ENCODE data around the gene RPGR.

RPGR gene

DNA sequence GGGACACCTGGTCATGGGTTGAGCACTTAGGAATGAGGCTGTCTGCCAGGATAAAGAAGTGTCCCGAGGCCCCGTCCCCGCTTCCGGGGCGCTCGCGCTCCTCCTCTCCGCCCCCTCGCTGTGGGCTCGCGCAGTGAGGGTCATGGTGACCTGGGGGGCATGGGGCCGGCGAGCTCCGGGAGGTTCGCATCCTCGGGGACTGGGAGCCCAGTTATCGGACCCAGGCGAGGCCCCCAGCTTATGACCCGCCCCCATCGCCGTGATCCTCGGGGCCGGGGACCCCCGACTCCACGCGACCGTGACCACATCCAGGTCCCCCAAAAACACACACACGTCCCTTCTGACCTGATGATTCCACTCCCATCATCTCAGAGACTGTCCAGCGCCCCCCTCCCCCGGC is 71.3 kb downstream of the RPGR start:
- no peak for DNase-seq

DNA sequence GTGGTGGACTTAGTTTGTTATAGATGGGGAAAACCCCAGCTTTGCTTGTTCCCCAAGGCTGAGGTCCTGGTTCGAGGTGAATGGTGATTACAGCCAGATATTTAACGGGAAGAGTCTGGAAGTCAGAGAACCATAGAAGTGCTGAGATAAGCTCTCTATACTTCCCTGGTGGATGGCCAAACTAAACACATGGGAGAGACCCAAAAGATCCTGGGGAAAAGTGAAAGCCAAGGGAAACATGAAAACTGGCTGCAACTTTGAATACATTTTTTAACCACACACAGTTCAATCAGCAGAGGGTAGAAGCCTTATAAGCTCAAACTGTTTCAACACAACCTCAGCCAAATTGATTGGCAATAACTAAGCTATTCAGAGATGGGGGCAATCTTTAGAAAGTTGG is 77.3 kb downstream of the RPGR start:
- no peak for DNase-seq

DNA sequence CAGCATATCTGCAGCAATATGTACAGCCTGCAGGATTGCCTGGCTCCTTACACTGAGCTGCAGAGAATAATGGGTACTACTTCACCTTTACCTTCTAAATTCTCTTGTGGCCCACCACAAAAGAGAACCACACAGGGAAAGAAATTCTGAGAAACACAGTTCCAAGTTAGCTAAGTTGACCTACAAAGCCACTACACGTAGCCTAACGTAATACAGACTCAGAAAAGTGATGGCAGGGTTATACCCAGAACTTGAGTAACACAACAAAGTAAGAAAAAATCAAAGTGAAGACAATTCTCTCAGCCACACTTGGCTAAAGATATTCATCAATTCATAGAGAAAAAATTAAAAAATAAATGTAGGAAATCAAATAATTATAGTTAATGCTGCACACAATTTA is 80.3 kb downstream of the RPGR start:
- DNase-seq = no peak

GRCh38 chrX:38240541-38240940 is 86.8 kb downstream of the RPGR start:
- no peak for DNase-seq

GRCh38 chrX:38236901-38237615 is 90.3 kb downstream of the RPGR start:
- DNase-seq = no peak

- DNase-seq = no peak
Observed at GRCh38 chrX:38233891-38234667, 93.2 kb downstream of the RPGR start.

DNA sequence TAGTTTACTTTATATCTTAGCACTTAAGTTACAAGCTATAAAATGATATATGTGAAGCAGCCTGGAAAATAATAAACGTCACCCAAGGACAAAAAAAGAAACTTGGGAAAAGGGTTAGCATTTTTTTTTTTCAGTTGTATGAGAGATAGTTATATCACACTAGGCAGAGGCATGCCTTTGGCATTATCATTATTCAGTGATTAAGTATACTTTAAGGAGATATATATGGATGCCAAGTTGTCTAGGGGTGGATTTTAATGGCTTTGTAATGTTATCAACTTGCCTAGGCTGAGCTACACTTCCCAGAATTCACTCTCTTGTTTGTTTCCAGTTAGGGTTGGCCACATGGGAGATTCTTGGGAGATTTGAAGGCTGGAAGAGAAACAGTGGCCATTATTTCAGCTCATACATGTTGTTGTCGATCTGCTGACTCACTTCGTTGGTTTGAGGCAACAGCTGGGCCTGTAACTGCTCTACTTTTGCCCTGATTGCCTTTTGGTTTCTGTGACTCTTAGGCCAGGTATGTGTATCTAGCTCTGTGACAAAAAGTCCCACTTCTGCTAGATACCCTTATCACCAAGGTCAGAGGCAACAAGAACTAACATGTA is 95.1 kb downstream of the RPGR start:
- DNase-seq = no peak

DNA sequence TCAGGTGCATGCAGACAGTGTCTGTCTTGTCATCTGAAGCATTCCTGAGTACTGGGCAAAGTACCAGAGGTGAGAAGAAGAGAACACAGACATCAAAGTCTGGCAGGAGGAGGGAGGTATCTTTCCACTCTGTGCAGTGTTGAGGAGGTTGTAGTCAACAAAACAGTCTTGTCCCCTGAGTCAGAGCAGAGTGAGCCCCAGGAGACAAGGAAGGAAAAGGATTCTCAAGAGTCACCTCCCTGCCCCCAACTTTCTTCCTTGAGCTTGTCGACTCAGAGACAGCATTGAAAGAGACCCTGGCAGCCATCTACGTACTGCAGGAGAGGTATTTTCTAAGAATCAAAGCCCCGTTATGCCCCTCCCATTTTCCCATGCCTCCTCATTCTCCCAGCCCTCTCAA is 102.2 kb downstream of the RPGR start:
- no peak for DNase-seq

- no peak for DNase-seq
Observed at GRCh38 chrX:38224160-38224559, 103.1 kb downstream of the RPGR start.

- DNase-seq = no peak
Observed at GRCh38 chrX:38221391-38221929, 105.8 kb downstream of the RPGR start.

DNA sequence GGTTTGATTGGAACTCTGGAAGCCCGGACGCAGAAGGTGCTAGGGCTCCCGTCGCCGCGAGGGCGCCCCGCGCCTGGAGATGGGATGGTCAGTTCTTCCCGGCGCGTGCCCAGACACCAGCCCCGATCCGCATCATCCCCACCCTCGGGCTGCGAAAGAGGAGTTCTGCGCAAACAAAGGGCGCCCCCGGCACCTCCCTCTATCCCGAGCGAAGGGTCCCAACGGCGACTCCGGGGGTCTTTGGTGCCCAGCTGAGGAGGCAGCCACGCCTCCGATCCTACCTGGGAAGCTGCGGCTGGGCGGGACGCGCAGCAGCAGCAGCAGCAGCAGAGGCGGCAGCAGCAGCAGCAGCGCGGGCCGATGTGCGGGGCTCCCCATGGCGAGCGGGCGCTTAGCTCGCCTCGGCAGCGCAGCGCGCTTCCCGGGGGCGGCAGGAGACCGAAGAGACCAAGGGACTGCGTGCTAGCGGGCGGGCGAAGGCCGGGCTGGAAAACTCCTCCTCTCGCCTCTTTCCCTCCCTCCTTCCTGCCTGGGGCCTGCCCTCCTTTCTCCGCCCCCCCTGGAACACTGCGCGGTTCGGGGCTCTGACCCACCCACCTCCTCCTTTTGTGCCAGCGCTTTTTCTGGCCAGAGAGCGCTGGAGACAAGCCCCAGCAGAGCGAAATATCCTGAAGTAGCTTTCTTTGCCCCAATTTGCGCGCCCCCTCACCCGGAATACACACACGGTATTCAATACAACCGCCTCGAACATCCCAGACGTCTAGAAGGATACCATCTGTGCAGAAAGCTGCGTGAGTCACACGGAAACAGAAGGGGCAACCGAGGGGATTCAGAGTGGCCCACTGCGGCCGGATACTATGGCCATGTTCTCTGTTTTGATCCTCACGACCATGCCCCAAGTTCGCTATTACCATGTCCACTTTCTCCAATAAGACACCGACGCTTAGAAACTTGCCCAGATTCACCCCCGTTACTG is 106.6 kb downstream of the RPGR start, which contains the start of gene SRPX:
TSS of gene SRPX (minus strand) at position 457 of the 976 bp plus-strand sequence. CDS start at position 378, 79 bp downstream.
- no peak for DNase-seq

DNA sequence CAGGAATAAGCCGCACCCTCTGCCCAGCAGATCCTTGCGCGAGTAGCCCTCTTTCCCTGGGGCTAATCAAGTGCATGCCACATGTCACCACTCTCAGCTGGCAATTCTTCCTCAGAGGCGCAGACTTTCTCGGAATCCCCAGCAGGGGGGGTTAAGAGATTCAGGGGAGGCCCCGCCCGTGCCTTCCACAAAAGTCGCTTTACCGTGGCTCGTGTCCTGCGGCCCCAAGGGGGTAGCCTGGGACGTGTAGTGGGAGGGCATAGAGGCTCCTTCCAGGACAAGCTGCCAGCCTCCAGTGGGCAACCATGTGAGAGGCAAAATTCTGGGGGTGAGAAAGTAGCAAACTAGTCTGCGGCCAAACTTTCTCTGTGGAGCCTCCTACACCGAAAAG is 107.3 kb downstream of the RPGR start:
- DNase-seq = no peak
